GM12878 (cell line): Measurements from ENCODE around the gene MYMX. TPM values are rescaled to one million over a fixed set of nuclear protein-coding genes. Genes with fewer than 3 reads are reported as not detected.

Experiments used
- ATAC-seq: fragments of 200-7000 bp; cut with Tn5 transposase; 3 replicates; pipeline ENCODE4 v1.9.1; 2020; ENCODE audit warnings: mild to moderate bottlenecking, moderate library complexity
- BruUV-seq: library from RNA; stranded (reverse); fragments of 400-500 nt; replicated peaks from 2 replicates; lab custom pipeline; 2021; lab: Mats Ljungman, UMichigan
- CTCF ChIA-PET: fragments of 300-600 bp; sonication (Branson Sonifier 250); formaldehyde crosslinking; extraction: SDS; loops from one replicate; lab custom pipeline; 2021; ENCODE audit warnings: inconsistent platforms; lab: Yijun Ruan, JAX
- POLR2A ChIA-PET: fragments of 350-600 bp; formaldehyde crosslinking; extraction: SDS; loops from one replicate; lab custom pipeline; 2021; ENCODE audit warnings: inconsistent platforms; lab: Charles Lee
- RAD21 ChIA-PET: fragments of 300-600 bp; sonication (Branson Sonifier 250); formaldehyde crosslinking; loops from one replicate; lab custom pipeline; 2023; ENCODE audit warnings: antibody characterized with exemption; ENCODE audit not compliant: unreplicated experiment; lab: Charles Lee
- SMC1A ChIA-PET: fragments of 300-600 bp; sonication (Branson Sonifier 250); formaldehyde crosslinking; loops from one replicate; lab custom pipeline; 2023; ENCODE audit not compliant: unreplicated experiment, uncharacterized antibody; lab: Charles Lee
- DNase-seq: peaks from one replicate; pipeline ENCODE4 v3.0.0-alpha.2; 2011; ENCODE audit warnings: low read depth, low spot score
- FAIRE-seq: peaks from 3 replicates; lab custom pipeline; 2011; peaks lifted over from hg19 to GRCh38; lab: Jason Lieb, UNC
- H2AFZ ChIP-seq: 2 replicates; pipeline ENCODE4 v1.6.0; 2011; ENCODE audit warnings: low read depth, low read length, control low read depth; ENCODE audit not compliant: control insufficient read depth
- H3K27ac ChIP-seq: 2 replicates; pipeline ENCODE4 v1.5.1; 2011; ENCODE audit warnings: control low read depth; ENCODE audit not compliant: control insufficient read depth, insufficient read depth
- H3K27me3 ChIP-seq, 2 experiments: replicated peaks in 1 of 2; 2 replicates each; pipeline versions ENCODE4 v1.6.0 to v1.6.1; 2011; ENCODE audit warnings: low read length in 1 of 2; ENCODE audit not compliant: control insufficient read depth in 2 of 2, insufficient read depth in 2 of 2
- H3K36me3 ChIP-seq, 2 experiments: 2 replicates each; pipeline ENCODE4 v1.5.1; 2011; ENCODE audit warnings: low read length in 1 of 2; ENCODE audit not compliant: control insufficient read depth in 2 of 2, insufficient read depth in 2 of 2
- H3K4me1 ChIP-seq: 2 replicates; pipeline ENCODE4 v1.6.1; 2011; ENCODE audit warnings: mild to moderate bottlenecking, low read length, moderate library complexity, mixed read lengths; ENCODE audit not compliant: control insufficient read depth, insufficient read depth
- H3K4me2 ChIP-seq: 2 replicates; pipeline ENCODE4 v1.6.0; 2011; ENCODE audit warnings: control low read depth; ENCODE audit not compliant: control insufficient read depth, insufficient read depth
- H3K4me3 ChIP-seq: fragments of 200-600 bp; sonication (generic); 2 replicates; pipeline ENCODE4 v1.5.1; 2016
- H3K79me2 ChIP-seq: 2 replicates; pipeline ENCODE4 v1.6.0; 2011; ENCODE audit warnings: low read length; ENCODE audit not compliant: control insufficient read depth, insufficient read depth
- H3K9ac ChIP-seq: 2 replicates; pipeline ENCODE4 v1.8.0; 2011; ENCODE audit warnings: low read length, control low read depth, mixed read lengths; ENCODE audit not compliant: control insufficient read depth, insufficient read depth
- H3K9me3 ChIP-seq: replicated peaks from 3 replicates; pipeline ENCODE4 v1.5.1; 2011; ENCODE audit warnings: mild to moderate bottlenecking, low read length; ENCODE audit not compliant: control insufficient read depth, insufficient read depth
- H4K20me1 ChIP-seq: 2 replicates; pipeline ENCODE4 v1.6.0; 2011; ENCODE audit not compliant: control insufficient read depth, insufficient read depth
- ATF7 ChIP-seq: fragments of 450-650 bp; IDR thresholded peaks from 2 replicates; pipeline ENCODE4 v1.6.1; 2016; ENCODE audit warnings: low read depth, mild to moderate bottlenecking
- CBFB ChIP-seq: IDR thresholded peaks from 2 replicates; pipeline ENCODE4 v1.6.1; 2016; ENCODE audit warnings: antibody characterized with exemption, low read depth
- CBX5 ChIP-seq: sonication (generic); IDR thresholded peaks from 2 replicates; pipeline ENCODE4 v1.6.1; 2016; ENCODE audit warnings: low read depth, moderate library complexity, mild to moderate bottlenecking, inconsistent platforms
- CEBPB ChIP-seq, 2 experiments: fragments of 150-350 bp in 1 of 2; IDR thresholded peaks; 2 replicates each; pipeline ENCODE4 v1.6.1; 2012 to 2014; ENCODE audit warnings: low read depth in 2 of 2, low read length in 2 of 2, borderline replicate concordance in 1 of 2, inconsistent platforms in 1 of 2
- DPF2 ChIP-seq: fragments of 450-650 bp; IDR thresholded peaks from 2 replicates; pipeline ENCODE4 v1.6.1; 2017; ENCODE audit warnings: mild to moderate bottlenecking
- EED ChIP-seq: sonication (generic); IDR thresholded peaks from 2 replicates; pipeline ENCODE4 v1.6.1; 2016; ENCODE audit warnings: antibody characterized with exemption, low read depth
- ESRRA ChIP-seq: IDR thresholded peaks from 2 replicates; pipeline ENCODE4 v1.6.1; 2012; ENCODE audit warnings: mild to moderate bottlenecking, low read length, improper control_type of control experiment
- IKZF1 ChIP-seq: fragments of 450-650 bp; conservative IDR thresholded peaks from 2 replicates; pipeline ENCODE4 v1.6.1; 2017; ENCODE audit warnings: antibody characterized with exemption, mild to moderate bottlenecking
- IRF4 ChIP-seq: IDR thresholded peaks from 2 replicates; pipeline ENCODE4 v1.6.1; 2011; ENCODE audit warnings: low read depth, low read length
- KAT2A ChIP-seq: conservative IDR thresholded peaks from 2 replicates; pipeline ENCODE4 v1.6.1; 2011; ENCODE audit warnings: low read depth, low read length; ENCODE audit not compliant: control insufficient read depth
- MTA3 ChIP-seq: IDR thresholded peaks from 2 replicates; pipeline ENCODE4 v1.6.1; 2012; ENCODE audit warnings: low read length, inconsistent platforms, borderline replicate concordance
- POLR2AphosphoS5 ChIP-seq: IDR thresholded peaks from 2 replicates; pipeline ENCODE4 v1.6.1; 2011; ENCODE audit warnings: mild to moderate bottlenecking, low read length, inconsistent platforms
- RAD51 ChIP-seq: fragments of 450-650 bp; IDR thresholded peaks from 2 replicates; pipeline ENCODE4 v1.6.1; 2016; ENCODE audit warnings: moderate library complexity, mild to moderate bottlenecking, inconsistent platforms
- SMC3 ChIP-seq: IDR thresholded peaks from 2 replicates; pipeline ENCODE4 v1.6.1; 2011; ENCODE audit warnings: low read length, improper control_type of control experiment, borderline replicate concordance
- STAT1 ChIP-seq: fragments of 450-650 bp; conservative IDR thresholded peaks from 2 replicates; pipeline ENCODE4 v1.6.1; 2014; ENCODE audit warnings: antibody characterized with exemption, mild to moderate bottlenecking
- TCF7 ChIP-seq: IDR thresholded peaks from 2 replicates; pipeline ENCODE4 v1.6.1; 2014; ENCODE audit warnings: antibody characterized with exemption, borderline replicate concordance
- WGBS: methylation state at CpG from one replicate; pipeline ENCODE4 v1.1.6; 2016; ENCODE audit warnings: low lambda C conversion rate; ENCODE audit not compliant: insufficient replicate concordance, insufficient coverage; ENCODE audit errors: missing lambda C conversion rate; 5-methylcytosine and 5-hydroxymethylcytosine counted together
- in situ Hi-C: fragments of 300-500 bp; cut with MboI; formaldehyde crosslinking; loops from 9 replicates; pipeline ENCODE4 v1.14.3; 2018; ENCODE audit warnings: mixed read lengths
- intact Hi-C: fragments of 100-400 bp; cut with micrococcal nuclease; formaldehyde crosslinking; loops from one replicate; pipeline ENCODE4 v1.14.2; 2022; ENCODE audit not compliant: unreplicated experiment
- polyA plus RNA-seq, 11 experiments: library from polyadenylated mRNA; depleted of rRNA in 4 of 11; unstranded in 6 of 11; stranded (reverse) in 5 of 11; fragments of >200 nt; fragmentation: Nextera tagmentation in 4 of 11; fragmentation: Illumina TruSeq in 1 of 11; extraction: Ambion mirVana in 4 of 11; extraction: Trizol in 1 of 11; gene quantifications; 1 replicate in 1 of 11; 2 replicates in 10 of 11; pipeline versions ENCODE4 v1.2.1 to v1.2.3, GENCODE V29; 2011 to 2016; ENCODE audit warnings: inconsistent platforms in 2 of 11, missing spikeins in 2 of 11, low read depth in 1 of 11
- total RNA-seq, 4 experiments: library from RNA; depleted of rRNA in 3 of 4; stranded (reverse); fragments of >200 nt in 3 of 4; fragmentation: Illumina TruSeq in 1 of 4; extraction: Trizol in 1 of 4; gene quantifications; 2 replicates each; pipeline versions ENCODE4 v1.2.1 to v1.2.3, GENCODE V29; 2013 to 2021
- TF ChIP-seq, protein P1 (sequence below): IDR thresholded peaks from 2 replicates; pipeline ENCODE4 v1.6.1; 2012; ENCODE audit warnings: mild to moderate bottlenecking, low read depth, low read length
- TF ChIP-seq, protein P2 (sequence below): fragments of 450-650 bp; IDR thresholded peaks from 2 replicates; pipeline ENCODE4 v1.6.1; 2017; ENCODE audit warnings: mild to moderate bottlenecking
- TF ChIP-seq, protein P3 (sequence below): IDR thresholded peaks from 2 replicates; pipeline ENCODE4 v1.6.1; 2011; ENCODE audit warnings: borderline replicate concordance, low read depth, mild to moderate bottlenecking, moderate library complexity, mixed read lengths, low read length; ENCODE audit not compliant: insufficient read depth; ENCODE audit errors: extremely low read length

MYMX gene
- total and polyA plus RNA-seq, 10 of the 15 experiments (the other 5 are each of a cell fraction or from before 2014, with no cell fraction given) = not detected

DNA sequence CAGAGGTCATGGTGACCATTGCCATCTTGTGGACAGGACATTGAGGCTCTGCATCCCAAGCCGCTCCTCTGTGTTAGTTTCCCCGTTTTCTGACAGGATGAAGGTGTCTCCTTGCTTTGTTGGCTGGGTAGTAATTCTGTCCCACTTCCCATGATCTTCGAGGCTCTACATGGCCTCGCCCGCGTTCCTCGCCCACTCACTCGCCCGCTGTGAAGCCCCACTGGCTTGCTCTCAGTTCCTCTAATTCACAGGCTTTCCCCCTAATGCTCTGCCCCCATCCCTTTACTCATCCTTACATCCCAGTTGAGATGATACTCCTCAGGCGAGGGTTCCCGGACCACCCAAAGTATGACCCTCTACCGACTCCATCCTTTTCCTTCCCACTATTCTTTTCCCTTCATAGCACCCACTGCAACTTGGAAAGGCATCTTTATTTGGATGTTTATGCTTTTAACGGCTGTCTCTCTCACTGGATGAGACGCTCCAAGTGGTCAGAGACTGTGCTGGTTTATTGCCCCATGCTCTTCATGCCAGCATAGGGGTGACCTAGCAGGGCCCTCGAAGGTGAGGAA is 41.1 kb downstream of the MYMX start:
- Histone ChIP-seq H3K4me3 (peak overlapping the region; percentile 33; the same call in 1 of the 2 replicates), H3K9me3 (no peaks in the 10 kb centered on the region), H3K9ac (peak overlapping the region; percentile 90), H3K4me2 (peak overlapping the region; percentile 98), H3K27me3 (no peaks in the 10 kb centered on the region), H4K20me1 (peaks cover 4% of the 10 kb centered on the region; the same call in 1 of the 2 replicates), H3K36me3 (peaks cover 29 to 34% of the 10 kb centered on the region in 2 experiments), H3K27ac (peak overlapping the region; percentile 99), H3K79me2 (peaks cover 86% of the 10 kb centered on the region), H2AFZ (peak overlapping the region; percentile 56), H3K4me1 (peaks cover 67% of the 10 kb centered on the region)
- ChIA-PET SMC1A (interaction anchor here (0.7 to 3.1 kb wide), 3 partner anchors 11 to 85 kb away, joined by 3 to 25 read pairs (median 10); partner anchors contain the start of gene HSP90AB1), CTCF (interaction anchor here (1.2 to 5.0 kb wide), 5 partner anchors 10 to 85 kb away, joined by 3 to 36 read pairs (median 8); partner anchors contain the start of gene HSP90AB1), POLR2A (interaction anchor here (0.6 to 10.7 kb wide), 4 partner anchors 11 to 60 kb away, joined by 3 to 131 read pairs (median 7); partner anchors contain the start of gene HSP90AB1), RAD21 (interaction anchor here (1.9 to 4.8 kb wide), 2 partner anchors 11 to 85 kb away, joined by 8 to 28 read pairs; partner anchors contain the start of gene HSP90AB1)
- ATAC-seq (peak; percentile 31), FAIRE-seq (peak; percentile 18), DNase-seq (no peak)
- 8% methylated on average over 15 of the region's 15 CpGs for WGBS
- in situ Hi-C loops = no loop called here
- BruUV-seq = no TSS peak
- intact Hi-C loops = no loop called here
- TF ChIP-seq MTA3 = no peak
- peak; percentile 52 for TF ChIP-seq CBFB
- TF ChIP-seq IKZF1 = peak; percentile 97
- peak; percentile 89; the same call in 1 of the 2 replicates for TF ChIP-seq DPF2
- TF ChIP-seq SMC3 = peak; percentile 10; the same call in 1 of the 2 replicates
- no peak for TF ChIP-seq KAT2A
- TF ChIP-seq, protein P1, sequence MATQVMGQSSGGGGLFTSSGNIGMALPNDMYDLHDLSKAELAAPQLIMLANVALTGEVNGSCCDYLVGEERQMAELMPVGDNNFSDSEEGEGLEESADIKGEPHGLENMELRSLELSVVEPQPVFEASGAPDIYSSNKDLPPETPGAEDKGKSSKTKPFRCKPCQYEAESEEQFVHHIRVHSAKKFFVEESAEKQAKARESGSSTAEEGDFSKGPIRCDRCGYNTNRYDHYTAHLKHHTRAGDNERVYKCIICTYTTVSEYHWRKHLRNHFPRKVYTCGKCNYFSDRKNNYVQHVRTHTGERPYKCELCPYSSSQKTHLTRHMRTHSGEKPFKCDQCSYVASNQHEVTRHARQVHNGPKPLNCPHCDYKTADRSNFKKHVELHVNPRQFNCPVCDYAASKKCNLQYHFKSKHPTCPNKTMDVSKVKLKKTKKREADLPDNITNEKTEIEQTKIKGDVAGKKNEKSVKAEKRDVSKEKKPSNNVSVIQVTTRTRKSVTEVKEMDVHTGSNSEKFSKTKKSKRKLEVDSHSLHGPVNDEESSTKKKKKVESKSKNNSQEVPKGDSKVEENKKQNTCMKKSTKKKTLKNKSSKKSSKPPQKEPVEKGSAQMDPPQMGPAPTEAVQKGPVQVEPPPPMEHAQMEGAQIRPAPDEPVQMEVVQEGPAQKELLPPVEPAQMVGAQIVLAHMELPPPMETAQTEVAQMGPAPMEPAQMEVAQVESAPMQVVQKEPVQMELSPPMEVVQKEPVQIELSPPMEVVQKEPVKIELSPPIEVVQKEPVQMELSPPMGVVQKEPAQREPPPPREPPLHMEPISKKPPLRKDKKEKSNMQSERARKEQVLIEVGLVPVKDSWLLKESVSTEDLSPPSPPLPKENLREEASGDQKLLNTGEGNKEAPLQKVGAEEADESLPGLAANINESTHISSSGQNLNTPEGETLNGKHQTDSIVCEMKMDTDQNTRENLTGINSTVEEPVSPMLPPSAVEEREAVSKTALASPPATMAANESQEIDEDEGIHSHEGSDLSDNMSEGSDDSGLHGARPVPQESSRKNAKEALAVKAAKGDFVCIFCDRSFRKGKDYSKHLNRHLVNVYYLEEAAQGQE = 0 out of 2 replicates have a peak, but pooled peaks have one; percentile 4
- peak; percentile 75 for TF ChIP-seq ATF7
- no peak for TF ChIP-seq CEBPB (IDR thresholded peaks at IDR 0.05; ENCODE audit: borderline replicate concordance in 1 of 2, low read depth in 2 of 2, low read length in 2 of 2)
- peak; percentile 95 for TF ChIP-seq IRF4
- no peak for TF ChIP-seq CBX5
- peak; percentile 97 for TF ChIP-seq EED
- no peak for TF ChIP-seq TCF7
- TF ChIP-seq POLR2AphosphoS5 = peak; percentile 77
- TF ChIP-seq, protein P2, sequence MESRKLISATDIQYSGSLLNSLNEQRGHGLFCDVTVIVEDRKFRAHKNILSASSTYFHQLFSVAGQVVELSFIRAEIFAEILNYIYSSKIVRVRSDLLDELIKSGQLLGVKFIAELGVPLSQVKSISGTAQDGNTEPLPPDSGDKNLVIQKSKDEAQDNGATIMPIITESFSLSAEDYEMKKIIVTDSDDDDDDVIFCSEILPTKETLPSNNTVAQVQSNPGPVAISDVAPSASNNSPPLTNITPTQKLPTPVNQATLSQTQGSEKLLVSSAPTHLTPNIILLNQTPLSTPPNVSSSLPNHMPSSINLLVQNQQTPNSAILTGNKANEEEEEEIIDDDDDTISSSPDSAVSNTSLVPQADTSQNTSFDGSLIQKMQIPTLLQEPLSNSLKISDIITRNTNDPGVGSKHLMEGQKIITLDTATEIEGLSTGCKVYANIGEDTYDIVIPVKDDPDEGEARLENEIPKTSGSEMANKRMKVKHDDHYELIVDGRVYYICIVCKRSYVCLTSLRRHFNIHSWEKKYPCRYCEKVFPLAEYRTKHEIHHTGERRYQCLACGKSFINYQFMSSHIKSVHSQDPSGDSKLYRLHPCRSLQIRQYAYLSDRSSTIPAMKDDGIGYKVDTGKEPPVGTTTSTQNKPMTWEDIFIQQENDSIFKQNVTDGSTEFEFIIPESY = no peak
- TF ChIP-seq RAD51 = no peak
- 0 out of 2 replicates have a peak, but pooled peaks have one; percentile 68 for TF ChIP-seq STAT1
- TF ChIP-seq ESRRA = peak; percentile 76; the same call in 1 of the 2 replicates
- TF ChIP-seq, protein P3, sequence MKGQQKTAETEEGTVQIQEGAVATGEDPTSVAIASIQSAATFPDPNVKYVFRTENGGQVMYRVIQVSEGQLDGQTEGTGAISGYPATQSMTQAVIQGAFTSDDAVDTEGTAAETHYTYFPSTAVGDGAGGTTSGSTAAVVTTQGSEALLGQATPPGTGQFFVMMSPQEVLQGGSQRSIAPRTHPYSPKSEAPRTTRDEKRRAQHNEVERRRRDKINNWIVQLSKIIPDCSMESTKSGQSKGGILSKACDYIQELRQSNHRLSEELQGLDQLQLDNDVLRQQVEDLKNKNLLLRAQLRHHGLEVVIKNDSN = no peak
